Measurements from ENCODE around the gene PLSCR4. TPM values are rescaled to one million over a fixed set of nuclear protein-coding genes. Genes with fewer than 3 reads are reported as not detected.

The PLSCR4 gene
- total RNA-seq, 2 donors from 2014 or later = not detected

DNA sequence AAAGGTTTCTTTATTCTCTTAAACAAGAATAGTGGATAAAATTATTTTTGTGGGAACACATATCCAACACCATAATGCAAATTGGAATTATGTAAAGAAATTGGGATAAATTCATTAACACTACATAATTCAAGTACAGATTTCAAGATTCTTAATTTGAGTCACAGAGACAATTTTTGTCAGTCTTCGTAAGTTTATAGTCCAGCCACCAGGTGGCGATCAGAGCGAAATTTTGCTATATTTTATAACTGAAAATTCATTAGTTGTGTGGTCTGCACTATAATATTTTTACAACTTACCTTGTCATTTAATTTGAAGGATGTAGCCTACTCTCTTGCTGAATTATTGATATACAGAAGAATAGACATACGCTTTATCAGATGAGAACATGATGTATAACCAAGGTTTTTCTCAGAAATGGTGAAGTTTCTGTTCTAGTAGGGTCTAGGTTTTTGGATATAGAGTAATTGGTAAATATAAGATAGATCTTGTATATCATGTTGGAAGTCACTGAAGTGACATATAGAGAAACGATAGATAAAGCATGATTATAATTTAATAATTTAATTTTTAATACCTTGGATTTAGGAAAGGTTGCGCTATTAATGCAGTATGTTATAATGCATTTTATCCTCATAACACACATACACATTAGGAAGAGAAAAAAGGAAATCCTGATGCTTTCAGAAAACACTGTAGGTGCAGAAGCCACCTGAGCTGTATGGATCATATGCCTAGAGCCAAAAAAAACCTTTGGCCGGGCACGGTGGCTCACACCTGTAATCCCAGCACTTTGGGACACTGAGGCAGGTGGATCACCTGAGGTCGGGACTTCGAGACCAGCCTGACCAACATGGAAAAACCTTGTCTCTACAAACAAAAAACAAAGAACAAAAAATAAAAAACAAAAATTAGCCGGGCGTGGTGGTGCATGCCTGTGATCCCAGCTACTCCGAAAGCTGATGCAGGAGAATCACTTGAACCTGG lies 31.7 kb downstream of the PLSCR4 start:
- H3K36me3 Mint-ChIP-seq = no peaks in the 10 kb centered on the region
- DNase-seq (ENCODE audit: low spot score in 2 of 2) = peak in 1 of 2 donors; percentile 33
- H3K9me3 Mint-ChIP-seq = no peaks in the 10 kb centered on the region

DNA sequence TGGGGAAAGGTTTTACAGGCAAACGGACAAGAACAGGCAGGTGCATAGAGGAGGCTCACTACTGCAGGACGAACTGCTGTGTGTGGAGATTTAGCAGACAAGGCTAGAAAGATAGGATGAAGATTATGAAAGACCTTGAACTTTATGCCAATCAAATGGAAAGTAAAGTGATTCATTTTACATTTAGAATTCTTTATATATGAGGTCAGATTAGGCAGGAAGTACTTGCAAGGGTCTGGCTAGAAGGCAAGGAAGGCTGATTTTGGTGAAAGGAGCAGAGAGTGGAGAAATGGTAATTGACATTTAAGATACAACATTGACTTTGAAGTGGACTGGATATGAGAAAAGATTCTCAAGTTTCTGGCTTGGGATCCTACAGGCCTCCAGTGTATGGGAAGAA lies 33.6 kb downstream of the PLSCR4 start:
- H3K36me3 Mint-ChIP-seq = no peaks in the 10 kb centered on the region
- ATAC-seq = no peak
- no peak overlapping the region for H3K27ac Mint-ChIP-seq
- DNase-seq (ENCODE audit: low spot score in 2 of 2) = no peak
- no peaks in the 10 kb centered on the region for H3K9me3 Mint-ChIP-seq

More for the DNA sequence above, 31.7 kb downstream of the PLSCR4 start:
- no peak overlapping the region for H3K27ac Mint-ChIP-seq
- ATAC-seq = no peak

DNA sequence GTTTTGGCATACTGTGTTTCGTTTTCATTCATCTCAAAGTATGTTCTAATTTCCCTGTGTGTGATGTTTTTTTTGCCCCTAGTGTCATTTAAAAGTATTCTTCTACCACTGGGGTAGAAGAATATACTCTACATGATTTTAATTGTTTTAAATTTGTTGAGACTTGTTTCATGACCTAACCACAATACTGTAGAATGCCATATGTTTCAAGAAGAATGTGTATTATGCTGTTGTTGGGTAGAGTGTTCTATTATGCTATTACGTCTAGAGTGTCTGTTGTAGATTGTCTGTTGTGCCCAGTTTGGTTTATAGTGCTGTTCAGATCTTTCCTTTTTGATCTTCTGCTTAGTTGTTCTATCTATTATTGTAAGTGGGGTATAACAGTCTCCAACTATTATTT lies 36.4 kb downstream of the PLSCR4 start:
- H3K9me3 Mint-ChIP-seq = no peaks in the 10 kb centered on the region
- H3K27ac Mint-ChIP-seq = no peak overlapping the region
- H3K36me3 Mint-ChIP-seq = no peaks in the 10 kb centered on the region
- DNase-seq (ENCODE audit: low spot score in 2 of 2) (no peak), ATAC-seq (no peak)

DNA sequence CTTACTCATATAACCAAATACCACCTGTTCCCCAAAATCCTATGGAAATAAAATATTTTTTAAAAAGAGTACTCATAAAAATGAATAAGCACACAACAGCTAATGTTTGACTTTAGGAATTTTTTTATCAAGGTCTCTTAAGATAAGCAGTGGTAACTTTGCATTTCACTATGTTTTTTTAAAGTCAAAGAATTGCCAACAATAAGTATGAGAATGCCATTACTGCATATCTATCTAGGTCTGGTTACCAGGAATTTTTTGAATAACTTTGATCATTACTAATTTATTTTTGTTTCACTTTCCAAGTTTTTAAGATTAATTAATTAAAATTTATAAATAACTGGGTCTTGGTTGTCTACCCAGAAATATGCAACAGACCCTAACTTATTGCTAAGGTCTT lies 41.5 kb downstream of the PLSCR4 start:
- no peaks in the 10 kb centered on the region for H3K36me3 Mint-ChIP-seq
- no peak overlapping the region for H3K27ac Mint-ChIP-seq
- ATAC-seq (no peak), DNase-seq (ENCODE audit: low spot score in 2 of 2) (no peak)
- H3K9me3 Mint-ChIP-seq = no peaks in the 10 kb centered on the region

DNA sequence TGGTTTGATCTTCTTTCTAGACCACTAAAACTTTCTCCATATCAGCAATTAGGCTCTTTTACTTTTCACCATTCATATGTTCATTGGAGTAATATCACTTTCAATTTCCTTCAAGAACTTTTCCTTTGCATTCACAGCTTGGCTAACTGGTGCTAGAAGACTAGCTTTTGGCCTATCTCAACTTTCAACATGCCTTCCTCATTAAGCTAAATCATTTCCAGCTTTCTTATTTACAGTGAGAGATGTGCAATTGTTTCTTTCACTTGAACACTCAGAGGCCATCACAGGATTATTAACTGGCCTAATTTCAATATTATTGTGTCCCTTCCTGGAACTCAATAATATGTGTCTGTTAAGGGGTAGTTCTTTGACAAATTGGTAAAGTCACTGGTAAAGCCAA lies 47.1 kb downstream of the PLSCR4 start:
- Mint-ChIP-seq H3K36me3 (no peaks in the 10 kb centered on the region), H3K27ac (no peak overlapping the region), H3K9me3 (no peaks in the 10 kb centered on the region)
- no peak for DNase-seq (ENCODE audit: low spot score in 2 of 2)
- ATAC-seq = no peak

DNA sequence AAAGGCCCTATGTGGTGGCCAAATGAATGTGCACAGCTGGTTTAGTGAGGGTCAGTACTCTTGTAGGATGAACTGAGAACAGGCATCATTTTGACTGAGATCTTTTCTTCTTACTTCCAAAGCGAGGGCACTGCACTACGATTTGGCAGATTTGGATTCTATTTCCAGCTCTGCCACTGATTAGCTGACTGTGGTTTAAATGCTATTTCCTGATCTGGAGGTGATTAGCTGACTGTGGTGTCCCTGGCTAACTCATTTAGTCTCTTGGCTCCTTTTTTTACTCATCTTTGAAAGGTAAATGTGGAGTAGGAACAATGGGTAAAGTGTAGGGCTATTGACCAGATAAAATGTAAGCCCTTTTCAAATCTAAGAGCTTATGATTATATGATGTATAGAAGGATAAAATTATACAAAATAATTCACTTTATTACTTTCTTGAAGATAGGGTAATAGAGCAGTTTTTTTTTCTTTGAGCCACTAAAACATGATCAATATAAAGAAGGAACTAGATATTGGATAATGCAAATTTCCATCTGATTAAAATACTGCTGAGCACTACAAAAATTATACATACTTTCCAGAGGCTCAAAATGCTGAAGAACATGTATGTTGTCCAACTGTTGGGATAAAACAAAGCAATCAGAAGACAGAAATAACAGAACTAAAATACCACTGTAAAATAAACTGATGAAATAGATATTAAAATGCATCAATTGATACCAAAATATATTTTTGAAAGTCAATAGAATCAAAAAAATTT lies 50.3 kb downstream of the PLSCR4 start:
- no peak for DNase-seq (ENCODE audit: low spot score in 2 of 2)
- no peaks in the 10 kb centered on the region for H3K9me3 Mint-ChIP-seq

DNA sequence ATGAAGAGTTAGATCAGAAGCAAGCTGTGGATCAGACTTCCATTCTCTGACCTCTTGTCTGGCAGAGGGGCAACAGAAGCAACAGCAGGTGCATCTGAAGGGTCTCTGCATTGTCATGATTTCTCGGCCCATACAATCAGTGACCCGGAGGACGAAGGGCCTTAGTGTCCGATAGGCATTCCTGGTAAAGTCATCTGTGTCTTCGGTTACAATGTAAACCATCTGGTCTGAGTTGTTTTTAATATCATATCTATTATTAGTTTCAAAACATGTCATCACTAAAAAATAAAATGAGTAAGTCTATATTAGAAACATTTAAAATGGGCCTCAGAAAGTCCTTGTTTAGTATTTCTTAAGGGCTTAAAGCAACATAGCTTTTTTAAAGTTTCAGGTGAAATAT lies 51.1 kb downstream of the PLSCR4 start:
- DNase-seq (ENCODE audit: low spot score in 2 of 2) (no peak), ATAC-seq (no peak)
- H3K9me3 Mint-ChIP-seq = no peaks in the 10 kb centered on the region
- H3K27ac Mint-ChIP-seq = no peak overlapping the region
- H3K36me3 Mint-ChIP-seq = no peaks in the 10 kb centered on the region

More for the DNA sequence above, 50.3 kb downstream of the PLSCR4 start:
- ATAC-seq = no peak
- H3K27ac Mint-ChIP-seq = no peak overlapping the region
- no peaks in the 10 kb centered on the region for H3K36me3 Mint-ChIP-seq

DNA sequence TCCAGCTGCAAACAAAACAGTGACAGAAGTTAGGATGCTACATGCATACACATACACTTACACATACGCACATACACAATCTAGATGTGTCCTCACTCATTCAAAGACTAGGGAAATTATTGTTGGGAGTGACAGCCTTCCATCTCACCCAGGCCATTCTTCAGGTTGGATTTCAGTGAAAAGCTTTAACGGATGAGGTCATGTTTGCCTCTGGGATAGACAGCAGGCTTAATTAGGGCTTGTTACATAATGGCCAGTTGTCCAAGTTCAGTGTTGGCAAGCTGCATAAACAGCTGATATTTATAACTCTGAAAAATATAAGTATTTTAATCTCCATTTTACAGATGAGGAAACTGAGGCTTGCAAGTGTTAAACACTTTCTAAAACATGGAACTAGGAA lies 54.1 kb downstream of the PLSCR4 start:
- ATAC-seq (no peak), DNase-seq (ENCODE audit: low spot score in 2 of 2) (no peak)
- H3K9me3 Mint-ChIP-seq = no peaks in the 10 kb centered on the region
- H3K36me3 Mint-ChIP-seq = no peaks in the 10 kb centered on the region
- H3K27ac Mint-ChIP-seq = no peak overlapping the region

DNA sequence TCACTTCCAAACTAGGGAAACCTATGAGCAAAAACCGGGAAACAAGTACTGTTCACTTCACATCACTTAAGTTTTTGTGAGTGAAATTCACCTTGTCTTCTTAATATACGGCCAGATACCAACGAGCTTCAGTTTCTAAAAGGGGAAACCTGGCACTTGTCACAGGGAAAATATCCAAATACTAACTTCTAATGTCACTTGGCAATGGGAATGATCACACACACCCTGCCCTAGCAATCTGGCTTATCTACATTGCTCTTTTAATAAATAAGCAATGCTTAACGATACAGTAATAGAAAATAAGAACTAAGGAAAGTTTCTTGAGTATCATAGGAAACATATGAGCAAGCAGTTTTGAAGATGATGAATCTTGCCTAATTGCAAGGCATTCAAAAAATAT lies 55.3 kb downstream of the PLSCR4 start:
- Mint-ChIP-seq H3K9me3 (no peaks in the 10 kb centered on the region), H3K27ac (no peak overlapping the region), H3K36me3 (no peaks in the 10 kb centered on the region)
- ATAC-seq (no peak), DNase-seq (ENCODE audit: low spot score in 2 of 2) (no peak)

DNA sequence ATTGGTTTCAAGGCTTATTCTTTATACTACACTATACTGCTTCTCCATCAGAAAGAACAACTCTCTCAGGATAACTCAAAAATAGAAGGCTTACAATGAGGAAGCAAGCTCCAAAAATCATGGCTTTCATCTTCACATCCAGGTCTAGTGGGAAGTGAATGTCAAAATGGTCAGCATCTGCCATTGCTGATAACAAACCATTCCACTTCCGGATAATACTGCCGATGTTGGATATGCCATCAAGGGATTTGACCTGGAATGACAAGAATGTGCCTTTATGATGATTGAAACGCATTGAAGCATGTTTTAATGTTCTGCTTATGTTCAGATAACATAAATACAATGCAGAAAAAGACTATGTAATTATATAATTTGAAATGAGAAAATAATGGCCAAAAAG lies 55.9 kb downstream of the PLSCR4 start:
- no peak overlapping the region for H3K27ac Mint-ChIP-seq
- no peaks in the 10 kb centered on the region for H3K9me3 Mint-ChIP-seq
- H3K36me3 Mint-ChIP-seq = no peaks in the 10 kb centered on the region
- no peak for DNase-seq (ENCODE audit: low spot score in 2 of 2)
- no peak for ATAC-seq

DNA sequence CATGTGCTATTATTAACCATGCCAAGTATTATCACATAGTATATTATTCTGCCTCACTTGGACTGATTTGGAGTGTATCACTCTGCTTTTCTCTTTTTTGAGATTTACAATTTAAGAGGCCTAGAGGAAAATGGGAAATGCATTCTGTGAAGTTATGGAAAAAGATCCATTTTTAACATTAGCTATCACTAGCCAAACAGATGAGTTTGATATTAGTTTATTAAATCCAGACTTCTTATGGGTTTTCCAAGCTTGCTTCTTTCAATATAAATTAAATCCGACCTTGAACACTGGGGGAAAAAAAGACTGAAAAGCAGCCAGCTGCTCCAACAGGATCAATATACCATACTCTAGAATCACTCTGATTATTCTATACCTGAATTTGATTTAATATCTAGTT lies 59.9 kb downstream of the PLSCR4 start:
- Mint-ChIP-seq H3K36me3 (no peaks in the 10 kb centered on the region), H3K9me3 (no peaks in the 10 kb centered on the region), H3K27ac (no peak overlapping the region)
- ATAC-seq (no peak), DNase-seq (ENCODE audit: low spot score in 2 of 2) (no peak)

DNA sequence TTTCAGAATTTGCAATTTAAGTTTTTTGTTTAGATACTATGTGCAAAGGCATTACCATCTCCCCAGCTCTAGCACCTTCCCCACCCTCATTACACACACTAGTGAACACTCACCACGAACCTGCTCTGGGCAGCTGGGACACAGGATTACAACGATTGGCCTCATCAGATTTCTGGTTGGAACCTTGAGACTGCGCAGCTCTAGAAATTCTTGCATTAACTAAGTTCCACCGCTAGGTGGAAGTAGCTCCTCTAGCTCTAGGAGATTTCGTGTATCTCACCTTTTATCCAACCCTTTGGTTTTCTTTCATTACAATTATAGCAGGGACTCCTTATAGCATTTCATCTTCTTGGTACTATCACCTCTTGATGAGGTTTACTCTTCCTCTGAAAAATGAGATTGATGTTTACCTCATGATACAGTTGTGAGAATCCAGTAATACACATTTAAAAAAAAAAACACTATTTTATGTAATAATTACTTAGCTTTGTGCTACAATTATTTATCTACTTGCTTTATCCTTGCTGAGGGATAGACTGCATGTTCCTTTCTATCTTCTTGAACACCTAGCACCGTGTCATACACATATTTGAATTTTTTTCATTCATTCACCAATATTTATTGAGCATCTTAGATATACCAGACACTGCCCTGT lies 61.3 kb downstream of the PLSCR4 start:
- no peaks in the 10 kb centered on the region for H3K36me3 Mint-ChIP-seq
- peak in 1 of 2 donors; percentile 4 for DNase-seq (ENCODE audit: low spot score in 2 of 2)
- H3K9me3 Mint-ChIP-seq = no peaks in the 10 kb centered on the region
- no peak overlapping the region for H3K27ac Mint-ChIP-seq
- ATAC-seq = peak; percentile 39 to 76

DNA sequence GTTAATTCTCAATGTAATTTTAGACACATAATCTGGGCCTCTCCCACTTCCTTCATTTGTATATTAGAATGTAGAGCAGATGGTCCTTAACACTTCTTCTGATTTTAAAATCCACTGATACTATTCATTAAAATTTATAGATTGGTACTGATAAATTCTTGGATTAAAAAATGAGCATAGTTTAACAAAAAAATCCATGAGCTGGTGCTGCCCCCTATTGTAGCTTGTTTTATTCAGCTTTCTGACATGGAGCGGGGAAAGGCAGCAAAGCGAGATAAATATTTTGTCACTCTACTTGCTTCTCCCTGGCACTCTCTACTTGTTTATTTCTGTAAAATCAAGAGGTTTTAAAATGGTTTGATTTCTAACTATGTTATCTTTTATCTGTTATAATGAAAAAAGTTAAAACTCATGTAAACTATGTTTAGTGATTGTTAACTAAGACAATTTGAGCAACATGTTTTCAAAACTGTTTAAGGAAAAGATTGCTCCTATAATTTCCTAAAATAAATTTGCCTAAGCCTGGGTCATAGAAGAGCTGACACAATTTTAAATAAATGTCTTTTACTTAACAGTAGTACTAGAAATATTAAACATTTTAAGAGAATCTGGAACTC lies 63.5 kb downstream of the PLSCR4 start:
- Mint-ChIP-seq H3K9me3 (no peaks in the 10 kb centered on the region), H3K27ac (no peak overlapping the region), H3K36me3 (no peaks in the 10 kb centered on the region)
- DNase-seq (ENCODE audit: low spot score in 2 of 2) (no peak), ATAC-seq (no peak)

DNA sequence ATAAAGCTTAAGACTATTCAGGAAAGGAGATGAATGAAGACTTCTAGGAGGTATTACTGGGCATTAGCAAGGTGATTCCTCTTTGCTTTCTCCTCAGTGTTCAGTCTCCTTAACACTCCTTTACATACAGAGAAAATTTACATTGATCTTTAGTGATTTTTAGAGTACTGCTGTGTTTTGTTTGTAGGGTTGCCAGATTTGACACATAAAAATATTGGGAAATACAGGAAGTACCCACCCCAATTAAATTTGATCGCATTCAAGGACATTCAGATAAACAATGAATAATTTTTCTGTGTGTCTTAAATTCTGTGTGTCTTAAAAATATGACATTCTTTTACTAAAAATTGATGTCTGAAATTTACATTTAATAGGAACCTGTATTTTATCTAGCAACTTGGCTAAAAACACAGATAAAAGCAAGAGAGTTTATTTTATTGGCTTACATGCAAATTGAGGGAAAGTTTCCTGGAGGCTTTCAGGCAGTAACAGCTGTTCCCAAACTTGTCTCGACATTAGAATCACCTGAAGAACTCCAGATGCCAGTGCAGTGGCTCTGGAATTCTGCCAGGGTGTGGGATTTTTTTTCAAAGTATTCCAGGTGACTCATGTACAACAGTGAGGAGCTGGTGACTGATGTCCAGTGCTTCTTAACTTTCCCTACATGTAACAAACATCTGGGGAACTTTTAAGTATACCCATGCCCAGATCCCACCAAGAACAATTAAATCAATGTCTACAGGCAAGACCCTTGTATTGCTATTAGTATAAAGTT lies 66.5 kb downstream of the PLSCR4 start:
- Mint-ChIP-seq H3K27ac (no peak overlapping the region), H3K36me3 (no peaks in the 10 kb centered on the region), H3K9me3 (no peaks in the 10 kb centered on the region)
- no peak for ATAC-seq
- DNase-seq (ENCODE audit: low spot score in 2 of 2) = no peak

DNA sequence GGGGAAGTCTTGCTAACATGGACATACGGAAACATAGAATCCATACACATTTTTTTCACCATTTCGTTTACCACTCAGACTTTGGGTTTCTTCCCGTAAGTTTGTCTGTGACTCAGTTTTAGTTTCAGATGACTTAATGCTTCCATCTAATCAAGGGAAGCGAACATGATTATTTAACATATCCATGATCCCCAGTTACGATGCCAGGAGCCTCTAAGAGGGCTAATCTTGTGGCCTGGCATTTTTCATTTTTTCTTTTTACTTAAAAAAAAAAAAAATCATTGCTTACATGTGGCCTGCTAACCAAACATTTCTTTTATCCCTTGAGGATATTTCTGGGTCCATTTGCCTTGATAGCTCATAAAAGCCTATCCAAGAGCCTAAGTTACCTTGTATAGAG lies 69.7 kb downstream of the PLSCR4 start:
- DNase-seq (ENCODE audit: low spot score in 2 of 2) = no peak
- H3K9me3 Mint-ChIP-seq = no peaks in the 10 kb centered on the region
- ATAC-seq = no peak
- no peaks in the 10 kb centered on the region for H3K36me3 Mint-ChIP-seq
- no peak overlapping the region for H3K27ac Mint-ChIP-seq

DNA sequence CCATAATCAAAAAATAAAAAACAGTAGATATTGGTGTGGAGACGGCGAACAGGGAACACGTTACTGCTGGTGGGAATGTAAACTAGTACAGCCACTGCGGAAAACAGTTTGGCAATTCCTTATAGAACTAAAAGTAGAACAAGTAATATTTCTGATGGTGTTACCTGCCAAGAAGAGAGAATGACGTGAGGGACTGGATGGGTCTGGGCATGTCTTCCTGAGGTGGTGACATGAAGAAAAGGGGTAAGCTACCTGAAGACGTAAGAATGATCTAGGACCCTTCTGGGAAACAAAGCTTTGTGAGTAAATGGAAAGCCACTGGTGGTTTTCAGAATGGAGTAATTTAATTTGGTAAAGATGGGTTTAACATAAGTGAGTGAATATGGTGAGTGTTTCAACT lies 70.5 kb downstream of the PLSCR4 start:
- ATAC-seq (no peak), DNase-seq (ENCODE audit: low spot score in 2 of 2) (no peak)
- Mint-ChIP-seq H3K27ac (no peak overlapping the region), H3K9me3 (no peaks in the 10 kb centered on the region), H3K36me3 (no peaks in the 10 kb centered on the region)

Data from activated naive CD4-positive, alpha-beta T cell treated with anti-CD3 and anti-CD28 coated beads, Interleukin-2, amount 50 U/mL, for 72 hours (primary cell).